ENCODE measurements around the gene ARHGAP15. TPM values are rescaled to one million over a fixed set of nuclear protein-coding genes. Genes with fewer than 3 reads are reported as not detected.

Gene ARHGAP15
- total and polyA plus RNA-seq, 2 donors (not counting 1 experiment from before 2014, with no cell fraction given), result 0.07 TPM; not detected in 1

DNA sequence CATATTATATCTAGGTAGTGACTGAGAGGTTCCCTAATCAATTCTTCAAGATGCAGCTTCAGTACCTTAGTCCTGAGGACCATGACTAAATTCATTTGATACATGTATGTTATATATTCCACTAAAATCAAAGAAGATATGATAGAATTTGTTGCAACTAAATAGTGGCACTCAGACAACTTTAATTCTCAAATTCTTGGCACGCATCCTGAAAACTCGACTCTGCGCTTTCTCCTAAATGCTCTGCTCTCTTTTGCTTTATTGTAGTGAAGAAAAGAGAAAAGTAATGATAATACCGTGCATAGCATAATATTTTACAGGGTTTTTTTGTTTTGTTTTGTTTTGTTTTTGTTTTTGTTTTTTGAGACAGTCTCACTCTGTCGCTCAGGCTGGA lies 475.3 kb downstream of the ARHGAP15 start:
- no peaks in the 10 kb centered on the region for H4K20me1 ChIP-seq (ENCODE audit: control insufficient read depth, extremely low read depth, insufficient read depth, low read length)
- no peak overlapping the region for H2AFZ ChIP-seq (ENCODE audit: low read length)
- H3K27me3 ChIP-seq (ENCODE audit: control insufficient read depth, insufficient read depth, low read length), result no peaks in the 10 kb centered on the region
- H3K9me3 ChIP-seq (ENCODE audit: control insufficient read depth, insufficient read depth, low read depth, low read length), result no peaks in the 10 kb centered on the region
- H3K4me3 ChIP-seq (replicated peaks in 1 of 4; ENCODE audit: control extremely low read depth in 1 of 4, insufficient read depth in 1 of 4, low read depth in 3 of 4, low read length in 4 of 4), result no peak overlapping the region
- no peak overlapping the region for H3K9ac ChIP-seq (ENCODE audit: insufficient read depth, low read length)
- no peak overlapping the region for H3K4me2 ChIP-seq (ENCODE audit: extremely low read depth, insufficient read depth, low read length)
- H3K79me2 ChIP-seq (ENCODE audit: control insufficient read depth, insufficient read depth, low read length), result no peaks in the 10 kb centered on the region
- H3K4me1 ChIP-seq (ENCODE audit: control insufficient read depth, extremely low read depth, insufficient read depth, low read length), result no peaks in the 10 kb centered on the region
- no peak for DNase-seq (ENCODE audit: low read depth in 2 of 2)
- H3K36me3 ChIP-seq (ENCODE audit: control insufficient read depth, insufficient read depth, low read length), result no peaks in the 10 kb centered on the region
- TF ChIP-seq EZH2 (IDR thresholded peaks at IDR 0.05; ENCODE audit: low read length, missing control alignments), result no peak
- TF ChIP-seq, protein P1, sequence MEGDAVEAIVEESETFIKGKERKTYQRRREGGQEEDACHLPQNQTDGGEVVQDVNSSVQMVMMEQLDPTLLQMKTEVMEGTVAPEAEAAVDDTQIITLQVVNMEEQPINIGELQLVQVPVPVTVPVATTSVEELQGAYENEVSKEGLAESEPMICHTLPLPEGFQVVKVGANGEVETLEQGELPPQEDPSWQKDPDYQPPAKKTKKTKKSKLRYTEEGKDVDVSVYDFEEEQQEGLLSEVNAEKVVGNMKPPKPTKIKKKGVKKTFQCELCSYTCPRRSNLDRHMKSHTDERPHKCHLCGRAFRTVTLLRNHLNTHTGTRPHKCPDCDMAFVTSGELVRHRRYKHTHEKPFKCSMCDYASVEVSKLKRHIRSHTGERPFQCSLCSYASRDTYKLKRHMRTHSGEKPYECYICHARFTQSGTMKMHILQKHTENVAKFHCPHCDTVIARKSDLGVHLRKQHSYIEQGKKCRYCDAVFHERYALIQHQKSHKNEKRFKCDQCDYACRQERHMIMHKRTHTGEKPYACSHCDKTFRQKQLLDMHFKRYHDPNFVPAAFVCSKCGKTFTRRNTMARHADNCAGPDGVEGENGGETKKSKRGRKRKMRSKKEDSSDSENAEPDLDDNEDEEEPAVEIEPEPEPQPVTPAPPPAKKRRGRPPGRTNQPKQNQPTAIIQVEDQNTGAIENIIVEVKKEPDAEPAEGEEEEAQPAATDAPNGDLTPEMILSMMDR (conservative IDR thresholded peaks at IDR 0.05 in 1 of 2, IDR thresholded peaks at IDR 0.05 in 1 of 2; ENCODE audit: low read depth in 1 of 2, low read length in 2 of 2), result no peak
- no peak overlapping the region for H3K27ac ChIP-seq (ENCODE audit: insufficient read depth, low read length)

GRCh38 chr2:143607231-143608062 lies 478.2 kb downstream of the ARHGAP15 start:
- no peak overlapping the region for H3K9ac ChIP-seq (ENCODE audit: insufficient read depth, low read length)
- H2AFZ ChIP-seq (ENCODE audit: low read length), result no peak overlapping the region
- H3K27ac ChIP-seq (ENCODE audit: insufficient read depth, low read length), result no peak overlapping the region
- no peaks in the 10 kb centered on the region for H4K20me1 ChIP-seq (ENCODE audit: control insufficient read depth, extremely low read depth, insufficient read depth, low read length)
- no peaks in the 10 kb centered on the region for H3K79me2 ChIP-seq (ENCODE audit: control insufficient read depth, insufficient read depth, low read length)
- H3K9me3 ChIP-seq (ENCODE audit: control insufficient read depth, insufficient read depth, low read depth, low read length), result no peaks in the 10 kb centered on the region
- no peak overlapping the region for H3K4me2 ChIP-seq (ENCODE audit: extremely low read depth, insufficient read depth, low read length)
- no peaks in the 10 kb centered on the region for H3K27me3 ChIP-seq (ENCODE audit: control insufficient read depth, insufficient read depth, low read length)
- TF ChIP-seq, protein P1 (conservative IDR thresholded peaks at IDR 0.05 in 1 of 2, IDR thresholded peaks at IDR 0.05 in 1 of 2; ENCODE audit: low read depth in 1 of 2, low read length in 2 of 2), result no peak
- no peak for TF ChIP-seq EZH2 (IDR thresholded peaks at IDR 0.05; ENCODE audit: low read length, missing control alignments)
- H3K4me1 ChIP-seq (ENCODE audit: control insufficient read depth, extremely low read depth, insufficient read depth, low read length), result no peaks in the 10 kb centered on the region
- DNase-seq (ENCODE audit: low read depth in 2 of 2), result peak; percentile 31 to 49
- H3K4me3 ChIP-seq (replicated peaks in 1 of 4; ENCODE audit: control extremely low read depth in 1 of 4, insufficient read depth in 1 of 4, low read depth in 3 of 4, low read length in 4 of 4), result no peak overlapping the region
- H3K36me3 ChIP-seq (ENCODE audit: control insufficient read depth, insufficient read depth, low read length), result no peaks in the 10 kb centered on the region

GRCh38 chr2:143608063-143608423 lies 478.8 kb downstream of the ARHGAP15 start:
- H3K79me2 ChIP-seq (ENCODE audit: control insufficient read depth, insufficient read depth, low read length), result no peaks in the 10 kb centered on the region
- H3K27ac ChIP-seq (ENCODE audit: insufficient read depth, low read length), result no peak overlapping the region
- TF ChIP-seq, protein P1 (conservative IDR thresholded peaks at IDR 0.05 in 1 of 2, IDR thresholded peaks at IDR 0.05 in 1 of 2; ENCODE audit: low read depth in 1 of 2, low read length in 2 of 2), result no peak
- TF ChIP-seq EZH2 (IDR thresholded peaks at IDR 0.05; ENCODE audit: low read length, missing control alignments), result no peak
- H3K4me1 ChIP-seq (ENCODE audit: control insufficient read depth, extremely low read depth, insufficient read depth, low read length), result no peaks in the 10 kb centered on the region
- H2AFZ ChIP-seq (ENCODE audit: low read length), result no peak overlapping the region
- H3K27me3 ChIP-seq (ENCODE audit: control insufficient read depth, insufficient read depth, low read length), result no peaks in the 10 kb centered on the region
- no peaks in the 10 kb centered on the region for H3K36me3 ChIP-seq (ENCODE audit: control insufficient read depth, insufficient read depth, low read length)
- no peak for DNase-seq (ENCODE audit: low read depth in 2 of 2)
- H3K9ac ChIP-seq (ENCODE audit: insufficient read depth, low read length), result no peak overlapping the region
- H3K4me2 ChIP-seq (ENCODE audit: extremely low read depth, insufficient read depth, low read length), result no peak overlapping the region
- no peaks in the 10 kb centered on the region for H3K9me3 ChIP-seq (ENCODE audit: control insufficient read depth, insufficient read depth, low read depth, low read length)
- no peak overlapping the region for H3K4me3 ChIP-seq (replicated peaks in 1 of 4; ENCODE audit: control extremely low read depth in 1 of 4, insufficient read depth in 1 of 4, low read depth in 3 of 4, low read length in 4 of 4)
- H4K20me1 ChIP-seq (ENCODE audit: control insufficient read depth, extremely low read depth, insufficient read depth, low read length), result no peaks in the 10 kb centered on the region

All from fibroblast of lung (primary cell).